ENCODE results near the gene LDB2. TPM values are rescaled to one million over a fixed set of nuclear protein-coding genes. Genes with fewer than 3 reads are reported as not detected.

The LDB2 gene
- total RNA-seq, 2 donors from 2014 or later = 11.4 to 14.5 TPM

DNA sequence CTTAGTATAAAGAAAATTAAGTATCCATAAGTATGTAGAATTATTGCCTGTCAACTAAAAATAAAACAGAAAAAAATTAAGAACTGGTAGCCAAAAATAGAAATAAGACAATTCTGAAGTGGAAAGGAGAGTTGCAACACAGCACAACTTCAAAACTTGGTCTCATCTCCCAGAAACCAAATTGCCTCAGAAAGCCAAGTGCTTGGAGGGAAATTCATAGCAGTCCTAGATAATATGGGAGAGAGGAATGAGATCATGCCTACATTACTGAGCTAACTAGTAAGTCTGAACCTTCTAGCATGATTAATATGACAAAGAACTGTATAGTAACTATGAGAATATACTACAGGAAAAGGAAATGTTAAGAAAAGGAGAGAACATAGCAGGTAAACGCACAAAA, 256.5 kb downstream of the LDB2 start:
- H3K27ac ChIP-seq (ENCODE audit: low read depth, low read length) = no peak overlapping the region
- Mint-ChIP-seq H3K27ac (no peak overlapping the region), H3K27me3 (ENCODE audit: insufficient read depth) (no peaks in the 10 kb centered on the region), H3K9me3 (no peaks in the 10 kb centered on the region), H3K36me3 (ENCODE audit: low read depth) (no peaks in the 10 kb centered on the region), H3K4me3 (no peak overlapping the region), H3K4me1 (peaks cover 10% of the 10 kb centered on the region)
- H3K36me3 ChIP-seq (ENCODE audit: control insufficient read depth, insufficient read depth, low read length) = no peaks in the 10 kb centered on the region
- no peaks in the 10 kb centered on the region for H3K27me3 ChIP-seq (ENCODE audit: control insufficient read depth, insufficient read depth, low read length, poor library complexity, severe bottlenecking)
- H3K9ac ChIP-seq (ENCODE audit: extremely low read depth, low read length, poor library complexity, severe bottlenecking) = no peak overlapping the region
- no peaks in the 10 kb centered on the region for H3K9me3 ChIP-seq (ENCODE audit: control insufficient read depth, low read length)
- no peaks in the 10 kb centered on the region for H3K4me1 ChIP-seq (ENCODE audit: control insufficient read depth, insufficient read depth, low read length)
- TF ChIP-seq, protein P1, sequence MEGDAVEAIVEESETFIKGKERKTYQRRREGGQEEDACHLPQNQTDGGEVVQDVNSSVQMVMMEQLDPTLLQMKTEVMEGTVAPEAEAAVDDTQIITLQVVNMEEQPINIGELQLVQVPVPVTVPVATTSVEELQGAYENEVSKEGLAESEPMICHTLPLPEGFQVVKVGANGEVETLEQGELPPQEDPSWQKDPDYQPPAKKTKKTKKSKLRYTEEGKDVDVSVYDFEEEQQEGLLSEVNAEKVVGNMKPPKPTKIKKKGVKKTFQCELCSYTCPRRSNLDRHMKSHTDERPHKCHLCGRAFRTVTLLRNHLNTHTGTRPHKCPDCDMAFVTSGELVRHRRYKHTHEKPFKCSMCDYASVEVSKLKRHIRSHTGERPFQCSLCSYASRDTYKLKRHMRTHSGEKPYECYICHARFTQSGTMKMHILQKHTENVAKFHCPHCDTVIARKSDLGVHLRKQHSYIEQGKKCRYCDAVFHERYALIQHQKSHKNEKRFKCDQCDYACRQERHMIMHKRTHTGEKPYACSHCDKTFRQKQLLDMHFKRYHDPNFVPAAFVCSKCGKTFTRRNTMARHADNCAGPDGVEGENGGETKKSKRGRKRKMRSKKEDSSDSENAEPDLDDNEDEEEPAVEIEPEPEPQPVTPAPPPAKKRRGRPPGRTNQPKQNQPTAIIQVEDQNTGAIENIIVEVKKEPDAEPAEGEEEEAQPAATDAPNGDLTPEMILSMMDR (conservative IDR thresholded peaks at IDR 0.05) = no peak
- WGBS, 2 experiments (ENCODE audit: insufficient coverage in 1 of 2, insufficient read length in 1 of 2) = 80% methylated on average over 1 of the region's 1 CpG; no CpG with 5 or more reads in 1 of the 2 experiments
- DNase-seq = no peak
- H3K4me3 ChIP-seq (ENCODE audit: low read length) = no peak overlapping the region

GRCh38 chr4:16636912-16637630, 261.4 kb downstream of the LDB2 start:
- Mint-ChIP-seq H3K9me3 (peaks cover 28% of the 10 kb centered on the region), H3K27ac (peak overlapping the region; percentile 3), H3K4me1 (peaks cover 31% of the 10 kb centered on the region), H3K27me3 (ENCODE audit: insufficient read depth) (no peaks in the 10 kb centered on the region), H3K36me3 (ENCODE audit: low read depth) (peaks cover 8% of the 10 kb centered on the region), H3K4me3 (no peak overlapping the region)
- H3K9ac ChIP-seq (ENCODE audit: extremely low read depth, low read length, poor library complexity, severe bottlenecking) = no peak overlapping the region
- H3K9me3 ChIP-seq (ENCODE audit: control insufficient read depth, low read length) = no peaks in the 10 kb centered on the region
- peak overlapping the region; percentile 8 for H3K4me3 ChIP-seq (ENCODE audit: low read length)
- WGBS, 2 experiments (ENCODE audit: insufficient coverage in 1 of 2, insufficient read length in 1 of 2) = 82 to 84% methylated on average over 1 to 4 of the region's 4 CpGs
- no peak overlapping the region for H3K27ac ChIP-seq (ENCODE audit: low read depth, low read length)
- H3K36me3 ChIP-seq (ENCODE audit: control insufficient read depth, insufficient read depth, low read length) = no peaks in the 10 kb centered on the region
- no peaks in the 10 kb centered on the region for H3K27me3 ChIP-seq (ENCODE audit: control insufficient read depth, insufficient read depth, low read length, poor library complexity, severe bottlenecking)
- DNase-seq = no peak
- H3K4me1 ChIP-seq (ENCODE audit: control insufficient read depth, insufficient read depth, low read length) = peaks cover 12% of the 10 kb centered on the region
- TF ChIP-seq, protein P1 (conservative IDR thresholded peaks at IDR 0.05) = no peak

DNA sequence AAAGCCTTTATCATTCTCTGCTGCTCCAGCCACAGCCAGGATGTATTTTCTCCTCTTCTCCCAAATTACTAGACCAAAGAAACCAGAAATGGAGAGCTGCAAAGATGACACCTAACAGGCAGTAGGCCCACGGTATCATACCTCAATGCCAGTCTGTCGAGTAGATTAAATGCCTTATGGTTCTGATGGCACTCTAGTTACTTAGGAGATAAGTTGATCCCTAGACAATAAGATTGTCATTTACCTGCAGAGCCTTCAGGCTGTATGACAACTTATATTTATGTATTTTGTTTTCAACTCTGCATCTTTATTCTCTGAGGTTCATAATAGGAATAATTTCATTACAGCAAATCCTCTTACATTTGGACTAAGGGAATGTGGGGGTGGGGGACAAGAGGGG, 262.1 kb downstream of the LDB2 start:
- WGBS, 2 experiments (ENCODE audit: insufficient coverage in 1 of 2, insufficient read length in 1 of 2) = 75% methylated on average over 2 of the region's 2 CpGs; no CpG with 5 or more reads in 1 of the 2 experiments
- Histone ChIP-seq H3K9me3 (ENCODE audit: control insufficient read depth, low read length) (no peaks in the 10 kb centered on the region), H3K4me3 (ENCODE audit: low read length) (peak overlapping the region; percentile 8), H3K9ac (ENCODE audit: extremely low read depth, low read length, poor library complexity, severe bottlenecking) (no peak overlapping the region), H3K27ac (ENCODE audit: low read depth, low read length) (no peak overlapping the region), H3K4me1 (ENCODE audit: control insufficient read depth, insufficient read depth, low read length) (peaks cover 12% of the 10 kb centered on the region), H3K36me3 (ENCODE audit: control insufficient read depth, insufficient read depth, low read length) (no peaks in the 10 kb centered on the region), H3K27me3 (ENCODE audit: control insufficient read depth, insufficient read depth, low read length, poor library complexity, severe bottlenecking) (no peaks in the 10 kb centered on the region)
- H3K4me3 Mint-ChIP-seq = no peak overlapping the region
- H3K4me1 Mint-ChIP-seq = peaks cover 37% of the 10 kb centered on the region
- DNase-seq = no peak
- TF ChIP-seq, protein P1 (conservative IDR thresholded peaks at IDR 0.05) = no peak
- no peak overlapping the region for H3K27ac Mint-ChIP-seq
- no peaks in the 10 kb centered on the region for H3K27me3 Mint-ChIP-seq (ENCODE audit: insufficient read depth)
- H3K36me3 Mint-ChIP-seq (ENCODE audit: low read depth) = peaks cover 8% of the 10 kb centered on the region
- peaks cover 31% of the 10 kb centered on the region for H3K9me3 Mint-ChIP-seq
